Activated CD4-positive, alpha-beta T cell treated with anti-CD3 and anti-CD28 coated beads, Interleukin-2, amount 10 ng/mL, durations not matched to agents 7 days and 5 days (primary cell): ENCODE results near the gene XRCC2. TPM values are rescaled to one million over a fixed set of nuclear protein-coding genes. Genes with fewer than 3 reads are reported as not detected.
"Not testable (repeated sequence)": the region's sequence is repeated elsewhere in the genome, so short reads cannot be mapped to it uniquely, and the experiment has no call there.

Experiments used
- CTCF ChIA-PET: fragments of 350-600 bp; sonication (Branson Sonifier 250); formaldehyde crosslinking; loops from one replicate; lab custom pipeline; 2021; ENCODE audit warnings: antibody characterized with exemption; lab: Charles Lee
- POLR2A ChIA-PET: fragments of 350-600 bp; sonication (Branson Sonifier 250); formaldehyde crosslinking; loops from one replicate; lab custom pipeline; 2021; ENCODE audit warnings: antibody characterized with exemption; lab: Charles Lee
- DNase-seq: peaks from one replicate; pipeline ENCODE4 v3.0.0-alpha.2; 2020
- H3K27ac Mint-ChIP-seq: one replicate; pipeline ENCODE4 v1.8.0; 2021; ENCODE audit warnings: mild to moderate bottlenecking, moderate library complexity, mixed read lengths
- H3K27me3 Mint-ChIP-seq: one replicate; pipeline ENCODE4 v1.8.0; 2021; ENCODE audit warnings: mixed read lengths
- H3K36me3 Mint-ChIP-seq: one replicate; pipeline ENCODE4 v1.8.0; 2021; ENCODE audit warnings: low read depth, mixed read lengths
- H3K4me1 Mint-ChIP-seq: one replicate; pipeline ENCODE4 v1.8.0; 2021; ENCODE audit warnings: mixed read lengths
- H3K4me3 Mint-ChIP-seq: one replicate; pipeline ENCODE4 v1.8.0; 2021; ENCODE audit warnings: mild to moderate bottlenecking, moderate library complexity, mixed read lengths
- H3K9me3 Mint-ChIP-seq: one replicate; pipeline ENCODE4 v1.8.0; 2021; ENCODE audit warnings: mixed read lengths
- total RNA-seq, 2 experiments: library from RNA; stranded (reverse); gene quantifications; one replicate each; pipeline ENCODE4 v1.2.3, GENCODE V29; 2021

XRCC2 gene
- total RNA-seq, 2 experiments from 2014 or later: 13.5 to 14.6 TPM

DNA sequence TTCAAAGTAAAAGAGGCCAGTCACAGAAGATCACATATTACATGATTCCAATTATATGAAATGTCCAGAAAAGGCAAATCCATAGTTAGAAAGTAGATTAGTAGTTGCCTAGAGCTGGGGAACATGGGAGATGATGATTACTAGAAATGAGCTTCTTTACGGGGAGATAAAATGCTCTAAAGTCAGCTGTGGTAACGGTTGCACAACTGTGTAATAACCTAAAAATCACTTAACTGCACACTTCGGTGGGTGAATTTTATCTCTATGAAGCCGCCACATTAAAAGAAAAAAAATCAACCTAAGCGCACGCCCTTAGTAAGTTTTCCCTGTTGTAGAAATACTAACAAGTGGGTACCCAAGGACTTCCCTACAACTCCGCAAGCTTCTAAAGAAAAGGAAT lies 15.9 kb downstream of the XRCC2 start:
- no peak for DNase-seq
- peaks cover 4% of the 10 kb centered on the region for H3K4me1 Mint-ChIP-seq
- no peaks in the 10 kb centered on the region for H3K27me3 Mint-ChIP-seq
- CTCF ChIA-PET: interaction anchor here (1.3 kb wide), 1 partner anchor 16 kb away, joined by 4 read pairs; the partner anchor contains the start of gene XRCC2
- POLR2A ChIA-PET: no interaction called here
- no peaks in the 10 kb centered on the region for H3K9me3 Mint-ChIP-seq
- H3K36me3 Mint-ChIP-seq: peaks cover 23% of the 10 kb centered on the region
- no peak overlapping the region for H3K27ac Mint-ChIP-seq
- H3K4me3 Mint-ChIP-seq: no peak overlapping the region

DNA sequence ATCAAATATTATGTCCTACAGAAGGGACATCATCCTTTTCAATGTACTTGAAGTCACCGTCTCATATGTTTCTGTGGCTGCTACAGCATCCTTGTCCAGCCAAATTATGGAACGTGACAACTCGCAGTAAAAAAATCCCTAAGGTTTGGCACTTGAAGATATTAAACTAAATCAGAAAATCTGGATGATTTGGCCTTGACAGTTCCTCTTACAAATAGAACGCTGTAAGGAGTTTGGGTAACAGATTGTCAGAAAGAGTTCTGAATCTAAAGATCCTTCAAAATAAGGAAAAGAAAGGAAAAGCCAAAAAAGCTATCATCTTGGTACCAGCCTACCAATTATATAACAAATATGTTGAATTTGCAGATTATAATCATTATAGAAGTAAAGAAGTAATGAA lies 21.0 kb downstream of the XRCC2 start:
- no peak for DNase-seq
- ChIA-PET POLR2A (no interaction called here), CTCF (no interaction called here)
- Mint-ChIP-seq H3K9me3 (no peaks in the 10 kb centered on the region), H3K36me3 (peaks cover 45% of the 10 kb centered on the region), H3K27ac (no peak overlapping the region), H3K27me3 (no peaks in the 10 kb centered on the region), H3K4me1 (peaks cover 6% of the 10 kb centered on the region), H3K4me3 (no peak overlapping the region)

DNA sequence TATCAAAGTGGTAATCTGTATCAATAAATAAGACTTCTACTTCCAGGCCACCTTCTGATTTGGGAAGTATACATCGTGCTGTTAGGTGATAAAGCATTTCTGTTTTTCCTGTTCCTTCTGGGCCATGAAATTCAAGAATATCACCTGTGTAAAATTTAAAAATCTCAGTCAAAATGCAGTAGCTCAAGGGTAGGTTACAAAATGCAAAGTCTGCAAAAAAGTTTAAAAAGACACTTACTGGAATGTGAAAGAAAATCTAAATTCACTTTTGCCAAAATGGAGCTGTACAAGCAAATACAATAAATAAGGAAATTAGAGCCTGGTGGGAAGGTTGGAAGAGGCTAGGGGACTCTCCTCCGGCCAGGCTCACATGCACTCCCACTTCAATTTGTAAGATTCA lies 26.7 kb downstream of the XRCC2 start:
- no peak for DNase-seq
- Mint-ChIP-seq H3K27ac (no peak overlapping the region), H3K4me1 (peaks cover 1% of the 10 kb centered on the region), H3K27me3 (no peaks in the 10 kb centered on the region), H3K9me3 (peaks cover 6% of the 10 kb centered on the region), H3K4me3 (no peak overlapping the region), H3K36me3 (peaks cover 59% of the 10 kb centered on the region)
- ChIA-PET POLR2A (no interaction called here), CTCF (no interaction called here)

DNA sequence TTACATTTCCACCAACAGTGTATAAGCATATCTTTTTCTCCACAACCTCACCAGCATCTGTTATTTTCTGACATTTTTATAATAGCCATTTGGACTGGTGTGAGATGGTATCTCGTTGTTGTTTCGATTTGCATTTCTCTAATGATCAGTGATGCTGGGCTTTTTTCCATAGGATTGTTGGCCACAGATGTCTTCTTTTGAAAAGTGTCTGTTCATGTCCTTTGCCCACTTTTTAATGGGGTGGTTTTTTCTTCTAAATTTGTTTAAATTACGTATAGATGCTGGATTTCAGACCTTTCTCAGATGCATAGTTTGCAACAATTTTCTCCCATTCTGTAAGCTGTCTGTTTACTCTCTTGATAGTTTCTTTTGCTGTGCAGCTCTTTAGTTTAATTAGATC lies 28.9 kb downstream of the XRCC2 start:
- ChIA-PET CTCF (no interaction called here), POLR2A (no interaction called here)
- no peak for DNase-seq
- Mint-ChIP-seq H3K9me3 (peaks cover 6% of the 10 kb centered on the region), H3K36me3 (peaks cover 49% of the 10 kb centered on the region), H3K4me3 (no peak overlapping the region), H3K4me1 (no peaks in the 10 kb centered on the region), H3K27me3 (no peaks in the 10 kb centered on the region), H3K27ac (no peak overlapping the region)

DNA sequence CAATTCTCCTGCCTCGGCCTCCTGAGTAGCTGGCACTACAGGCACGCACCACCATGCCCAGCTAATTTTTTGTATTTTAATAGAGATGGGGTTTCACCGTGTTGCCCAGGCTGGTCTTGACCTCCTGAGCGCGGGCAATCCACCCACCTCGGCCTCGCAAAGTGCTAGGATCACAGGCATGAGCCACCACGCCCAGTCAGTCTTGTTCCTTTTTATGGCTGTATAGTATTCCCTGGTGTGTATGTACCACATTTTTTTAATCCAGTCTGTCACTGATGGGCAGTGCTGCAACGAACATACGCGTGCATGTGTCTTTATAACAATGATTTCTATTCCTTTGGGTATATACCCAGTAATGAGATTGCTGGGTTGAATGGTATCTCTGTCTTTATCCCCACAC lies 29.4 kb downstream of the XRCC2 start:
- DNase-seq, POLR2A ChIA-PET, CTCF ChIA-PET, H3K9me3 Mint-ChIP-seq, H3K27me3 Mint-ChIP-seq, H3K4me3 Mint-ChIP-seq, H3K27ac Mint-ChIP-seq, H3K4me1 Mint-ChIP-seq: not testable (repeated sequence)
- H3K36me3 Mint-ChIP-seq: peaks cover 47% of the 10 kb centered on the region

DNA sequence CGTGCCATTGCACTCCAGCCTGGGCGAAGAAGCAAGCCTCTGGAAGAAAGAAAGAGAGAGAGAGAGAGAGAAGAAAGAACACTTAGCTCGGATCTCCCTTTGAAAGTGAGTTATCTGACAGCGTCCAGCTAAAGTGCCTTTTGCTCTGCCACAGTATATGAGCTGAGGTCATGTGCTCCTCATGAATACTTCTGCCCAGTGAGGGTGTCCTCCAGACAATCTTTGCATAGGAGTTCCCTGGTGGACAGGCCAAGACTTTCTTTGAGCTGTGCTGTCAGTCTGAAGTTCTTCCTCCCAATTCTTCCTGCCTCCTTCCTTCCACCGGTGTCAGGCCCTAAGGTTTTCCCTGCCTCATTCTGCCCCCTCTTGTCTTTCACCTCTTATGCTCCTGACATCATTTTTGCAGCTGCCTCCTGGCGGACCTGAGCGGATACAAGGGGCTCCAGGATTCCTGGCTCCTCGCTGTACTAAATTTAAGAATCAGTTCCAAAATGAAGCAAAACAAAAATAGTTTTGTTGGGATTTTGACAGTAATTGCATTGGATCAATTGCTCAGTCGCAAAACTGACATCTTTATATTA lies 31.9 kb downstream of the XRCC2 start:
- H3K9me3 Mint-ChIP-seq: peaks cover 6% of the 10 kb centered on the region
- DNase-seq: no peak
- H3K4me3 Mint-ChIP-seq: no peak overlapping the region
- no peak overlapping the region for H3K27ac Mint-ChIP-seq
- H3K27me3 Mint-ChIP-seq: no peaks in the 10 kb centered on the region
- peaks cover 36% of the 10 kb centered on the region for H3K36me3 Mint-ChIP-seq
- H3K4me1 Mint-ChIP-seq: no peaks in the 10 kb centered on the region
- ChIA-PET CTCF (no interaction called here), POLR2A (no interaction called here)

DNA sequence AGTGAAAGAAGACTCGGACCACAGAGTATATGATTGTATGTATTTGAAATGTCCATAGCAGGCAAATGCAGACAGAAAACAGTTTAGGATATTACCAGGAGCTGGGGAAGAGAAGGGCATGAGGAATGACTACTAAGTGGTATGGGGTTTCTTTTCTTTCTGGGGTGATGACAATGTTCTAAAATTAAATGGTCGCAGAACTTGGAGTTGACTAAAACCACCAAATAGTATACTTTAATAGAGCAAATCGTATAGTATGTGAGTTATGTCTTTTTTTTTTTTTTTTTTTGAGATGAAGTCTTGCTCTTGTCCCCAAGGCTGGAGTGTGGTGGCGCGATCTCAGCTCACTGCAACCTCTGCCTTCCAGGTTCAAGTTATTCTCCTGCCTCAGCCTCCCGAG lies 34.6 kb downstream of the XRCC2 start:
- Mint-ChIP-seq H3K36me3 (peaks cover 14% of the 10 kb centered on the region), H3K4me1 (no peaks in the 10 kb centered on the region), H3K4me3 (no peak overlapping the region), H3K27me3 (no peaks in the 10 kb centered on the region), H3K9me3 (no peaks in the 10 kb centered on the region), H3K27ac (no peak overlapping the region)
- CTCF ChIA-PET: no interaction called here
- DNase-seq: no peak
- POLR2A ChIA-PET: no interaction called here

DNA sequence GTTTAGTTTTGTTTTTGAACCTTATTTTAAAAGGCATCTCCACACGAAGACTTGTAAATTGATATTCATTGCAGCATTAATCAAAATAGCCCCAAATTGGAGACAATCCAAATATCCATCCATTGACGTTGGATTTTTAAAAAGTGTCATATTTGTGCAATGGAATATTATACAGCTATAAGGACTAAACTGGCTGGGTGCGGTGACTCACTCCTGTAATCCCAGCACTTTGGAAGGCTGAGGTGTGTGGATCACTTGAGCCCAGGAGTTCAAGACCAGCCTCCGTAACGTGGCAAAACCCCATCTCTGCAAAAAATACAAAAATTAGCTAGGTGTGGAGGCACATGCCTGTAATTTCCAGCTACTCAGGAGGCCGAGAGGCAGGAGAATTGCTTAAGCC lies 35.1 kb downstream of the XRCC2 start:
- no peak for DNase-seq
- POLR2A ChIA-PET: no interaction called here
- no peak overlapping the region for H3K4me3 Mint-ChIP-seq
- peaks cover 10% of the 10 kb centered on the region for H3K36me3 Mint-ChIP-seq
- no peaks in the 10 kb centered on the region for H3K27me3 Mint-ChIP-seq
- no peaks in the 10 kb centered on the region for H3K4me1 Mint-ChIP-seq
- CTCF ChIA-PET: no interaction called here
- H3K9me3 Mint-ChIP-seq: no peaks in the 10 kb centered on the region
- H3K27ac Mint-ChIP-seq: no peak overlapping the region

DNA sequence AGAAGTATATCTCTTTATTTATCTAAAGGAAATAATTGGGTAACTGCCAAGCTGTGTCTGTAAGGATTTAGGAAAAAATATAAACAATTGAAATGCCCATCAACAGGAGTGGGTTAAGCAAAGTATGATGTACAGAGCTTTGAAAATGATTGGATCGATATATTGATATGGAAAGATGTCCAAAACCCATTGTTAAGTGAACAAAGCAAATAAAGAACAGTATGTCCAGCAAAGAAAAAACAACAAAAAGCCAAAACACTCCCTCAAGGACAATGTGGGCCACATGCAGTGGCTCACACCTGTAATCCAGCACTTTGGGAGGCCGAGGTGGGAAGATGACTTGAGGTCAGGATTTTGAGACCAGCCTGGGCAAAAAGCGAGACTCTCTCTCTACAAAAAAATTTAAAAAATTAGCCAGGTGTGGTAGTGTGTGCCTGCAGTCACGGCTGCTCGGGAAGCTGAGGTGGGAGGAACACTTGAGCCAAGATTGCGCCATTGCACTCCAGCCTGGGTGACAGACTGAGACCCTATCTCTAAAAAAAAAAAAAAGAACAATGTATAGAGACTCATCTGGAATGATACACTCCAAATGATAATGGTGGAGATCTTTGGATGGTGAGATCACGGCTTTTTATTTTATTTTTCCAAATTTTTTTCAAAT lies 37.9 kb downstream of the XRCC2 start:
- no peaks in the 10 kb centered on the region for H3K9me3 Mint-ChIP-seq
- no peak overlapping the region for H3K4me3 Mint-ChIP-seq
- CTCF ChIA-PET: interaction anchor here (0.6 kb wide), 2 partner anchors 922 to 1288 kb away, joined by 3 to 4 read pairs; no protein-coding TSS in a partner anchor

DNA sequence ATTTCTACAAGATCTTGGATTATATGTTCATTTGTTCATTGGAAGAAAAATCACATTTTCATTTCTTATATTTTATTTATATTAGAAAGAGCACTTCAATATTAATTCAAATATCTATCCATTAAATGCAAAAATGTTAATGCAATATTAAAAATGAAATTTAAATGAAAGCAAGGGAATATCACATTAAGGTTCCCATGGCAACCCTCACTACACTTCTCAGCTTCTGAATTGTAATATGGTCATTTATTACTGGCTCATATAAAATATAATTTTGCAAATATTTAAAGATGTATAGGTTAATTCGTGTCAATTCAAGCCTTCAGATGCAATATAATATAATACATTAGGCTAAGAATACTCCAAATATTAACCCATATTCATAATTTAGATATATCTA lies 38.8 kb downstream of the XRCC2 start:
- Mint-ChIP-seq H3K9me3 (no peaks in the 10 kb centered on the region), H3K4me3 (no peak overlapping the region), H3K27me3 (no peaks in the 10 kb centered on the region), H3K36me3 (no peaks in the 10 kb centered on the region), H3K4me1 (no peaks in the 10 kb centered on the region), H3K27ac (no peak overlapping the region)
- ChIA-PET POLR2A (no interaction called here), CTCF (no interaction called here)
- no peak for DNase-seq

More for the DNA sequence above, 37.9 kb downstream of the XRCC2 start:
- H3K27ac Mint-ChIP-seq: no peak overlapping the region
- no peak for DNase-seq
- POLR2A ChIA-PET: interaction anchor here (0.7 kb wide), 1 partner anchor 23 kb away, joined by 15 read pairs; no protein-coding TSS in a partner anchor
- H3K36me3 Mint-ChIP-seq: no peaks in the 10 kb centered on the region
- H3K4me1 Mint-ChIP-seq: no peaks in the 10 kb centered on the region
- H3K27me3 Mint-ChIP-seq: no peaks in the 10 kb centered on the region

DNA sequence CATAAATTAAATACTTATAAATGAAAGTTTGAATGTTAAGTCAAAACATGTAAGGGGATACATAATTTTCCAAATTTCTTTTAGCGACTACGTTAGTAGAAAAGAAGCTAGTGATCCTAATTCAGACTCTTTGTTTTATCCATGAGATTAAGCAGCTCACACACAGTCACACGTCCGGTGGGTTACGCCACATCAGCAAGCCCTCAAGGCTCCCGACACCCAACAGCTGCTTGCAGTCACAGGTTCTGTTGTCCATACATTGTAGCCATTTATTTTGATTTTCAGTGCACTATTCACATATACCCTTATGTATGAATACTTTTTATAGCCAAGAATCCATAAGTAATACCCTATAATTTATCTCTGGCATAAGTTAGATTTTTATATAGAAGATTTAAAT lies 39.5 kb downstream of the XRCC2 start:
- Mint-ChIP-seq H3K27me3 (no peaks in the 10 kb centered on the region), H3K36me3 (no peaks in the 10 kb centered on the region), H3K4me1 (no peaks in the 10 kb centered on the region), H3K9me3 (no peaks in the 10 kb centered on the region), H3K27ac (no peak overlapping the region), H3K4me3 (no peak overlapping the region)
- POLR2A ChIA-PET: no interaction called here
- DNase-seq: no peak
- CTCF ChIA-PET: no interaction called here

DNA sequence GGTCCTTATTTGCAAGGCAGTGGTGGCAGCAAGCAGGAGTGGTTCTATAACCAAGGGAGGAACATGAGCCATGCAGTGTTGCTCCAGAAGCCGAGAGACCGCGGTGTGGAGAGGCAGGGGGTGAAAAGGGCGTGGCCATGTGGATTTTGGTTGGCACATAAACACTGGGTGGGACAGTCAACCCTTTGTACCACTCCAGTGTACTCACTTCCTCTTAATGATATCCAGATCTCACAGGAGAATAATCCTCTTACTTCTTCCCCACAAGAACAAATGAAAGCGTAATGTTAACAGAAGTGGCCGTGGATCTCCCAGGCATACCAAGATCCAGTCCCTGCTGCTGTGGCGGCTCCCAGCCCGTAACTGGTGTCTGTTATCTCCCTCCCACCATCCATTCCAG lies 42.4 kb downstream of the XRCC2 start:
- H3K36me3 Mint-ChIP-seq: no peaks in the 10 kb centered on the region
- ChIA-PET CTCF (no interaction called here), POLR2A (no interaction called here)
- peaks cover 2% of the 10 kb centered on the region for H3K27me3 Mint-ChIP-seq
- H3K4me3 Mint-ChIP-seq: no peak overlapping the region
- no peaks in the 10 kb centered on the region for H3K9me3 Mint-ChIP-seq
- no peak overlapping the region for H3K27ac Mint-ChIP-seq
- H3K4me1 Mint-ChIP-seq: no peaks in the 10 kb centered on the region
- no peak for DNase-seq

DNA sequence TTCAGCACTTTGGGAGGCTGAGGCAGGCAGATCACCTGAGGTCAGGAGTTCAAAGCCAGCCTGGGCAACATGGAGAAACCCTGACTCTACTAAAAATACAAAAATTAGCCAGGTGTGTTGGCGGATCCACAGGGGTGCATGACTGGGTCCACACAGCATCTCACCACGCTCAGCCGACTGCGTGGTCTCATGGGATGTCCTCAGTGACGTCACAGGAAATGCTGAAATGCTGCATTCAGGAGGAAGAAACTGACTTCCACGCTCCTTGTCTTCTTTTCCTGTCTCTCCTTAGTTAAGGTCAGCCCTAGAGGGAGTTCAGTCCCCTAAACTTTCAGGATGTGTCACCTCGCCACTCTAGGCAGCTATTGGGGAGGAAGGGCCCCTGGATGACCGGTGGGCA lies 42.9 kb downstream of the XRCC2 start:
- H3K27ac Mint-ChIP-seq: no peak overlapping the region
- POLR2A ChIA-PET: no interaction called here
- H3K27me3 Mint-ChIP-seq: peaks cover 2% of the 10 kb centered on the region
- H3K9me3 Mint-ChIP-seq: no peaks in the 10 kb centered on the region
- CTCF ChIA-PET: no interaction called here
- no peaks in the 10 kb centered on the region for H3K36me3 Mint-ChIP-seq
- no peak for DNase-seq
- no peak overlapping the region for H3K4me3 Mint-ChIP-seq
- no peaks in the 10 kb centered on the region for H3K4me1 Mint-ChIP-seq

DNA sequence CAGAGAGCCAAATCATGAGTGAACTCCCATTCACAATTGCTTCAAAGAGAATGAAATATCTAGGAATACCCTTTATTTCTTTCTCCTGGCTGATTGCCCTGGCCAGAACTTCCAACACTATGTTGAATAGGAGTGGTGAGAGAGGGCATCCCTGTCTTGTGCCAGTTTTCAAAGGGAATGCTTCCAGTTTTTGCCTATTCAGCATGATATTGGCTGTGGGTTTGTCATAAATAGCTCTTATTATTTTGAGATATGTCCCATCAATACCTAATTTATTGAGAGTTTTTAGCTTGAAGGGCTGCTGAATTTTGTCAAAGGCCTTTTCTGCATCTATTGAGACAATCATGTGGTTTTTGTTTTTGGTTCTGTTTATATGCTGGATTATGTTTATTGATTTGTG lies 47.2 kb downstream of the XRCC2 start:
- CTCF ChIA-PET, DNase-seq, H3K4me1 Mint-ChIP-seq, POLR2A ChIA-PET, H3K27ac Mint-ChIP-seq, H3K36me3 Mint-ChIP-seq, H3K4me3 Mint-ChIP-seq, H3K27me3 Mint-ChIP-seq, H3K9me3 Mint-ChIP-seq: not testable (repeated sequence)
